NCI-H128 (cell line): Measurements from ENCODE around the gene MAMDC2.
"Not testable (repeated sequence)": the region's sequence is repeated elsewhere in the genome, so short reads cannot be mapped to it uniquely, and the experiment has no call there.

ENCODE experiments used
- DNase-seq: peaks from one replicate; lab custom pipeline; 2025; ENCODE audit not compliant: unreplicated experiment; lab: John Stamatoyannopoulos, UW

Gene MAMDC2

GRCh38 chr9:70170151-70170790 is 126.6 kb downstream of the MAMDC2 start:
- no peak for DNase-seq

DNA sequence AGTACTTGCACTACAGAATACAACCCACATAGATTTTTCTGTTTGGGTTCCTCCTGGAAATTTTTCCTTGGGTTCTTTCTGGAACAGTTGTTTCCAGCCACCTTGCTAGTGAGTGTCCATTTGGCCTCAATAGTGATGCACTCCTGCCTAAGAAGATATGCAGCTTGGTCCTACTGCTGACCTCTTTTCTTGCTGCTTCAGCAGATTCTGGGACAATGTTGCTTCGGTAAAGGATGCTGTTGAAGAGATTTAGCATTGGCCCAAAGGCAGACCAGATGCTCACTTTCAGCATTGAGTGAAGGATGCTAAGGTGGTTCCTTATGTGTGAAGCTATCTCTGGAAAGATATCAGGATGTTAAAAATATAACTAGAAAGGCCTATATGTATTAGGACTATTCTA is 128.9 kb downstream of the MAMDC2 start:
- DNase-seq: no peak

DNA sequence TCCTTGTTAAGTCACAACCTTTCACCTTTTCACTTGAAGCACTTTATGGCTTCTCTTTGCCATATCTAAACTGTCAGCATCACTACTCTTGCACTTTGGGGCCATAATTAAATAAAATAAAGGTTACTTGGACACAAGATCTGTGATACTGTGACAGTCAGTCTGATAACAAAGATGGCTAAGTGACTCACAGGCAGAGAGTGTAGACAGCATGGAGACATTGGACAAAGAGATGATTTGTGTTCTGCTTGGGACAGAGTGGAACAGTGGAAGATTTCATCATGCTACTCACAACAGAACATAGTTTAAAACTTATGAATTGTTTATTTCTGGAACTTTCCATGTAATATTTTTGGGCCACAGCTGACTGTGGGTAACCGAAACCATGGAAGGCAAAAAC is 133.5 kb downstream of the MAMDC2 start:
- DNase-seq: no peak

- DNase-seq: no peak
Observed at GRCh38 chr9:70192707-70193106, 149.1 kb downstream of the MAMDC2 start.

GRCh38 chr9:70195456-70195855 is 151.8 kb downstream of the MAMDC2 start:
- DNase-seq: no peak

DNA sequence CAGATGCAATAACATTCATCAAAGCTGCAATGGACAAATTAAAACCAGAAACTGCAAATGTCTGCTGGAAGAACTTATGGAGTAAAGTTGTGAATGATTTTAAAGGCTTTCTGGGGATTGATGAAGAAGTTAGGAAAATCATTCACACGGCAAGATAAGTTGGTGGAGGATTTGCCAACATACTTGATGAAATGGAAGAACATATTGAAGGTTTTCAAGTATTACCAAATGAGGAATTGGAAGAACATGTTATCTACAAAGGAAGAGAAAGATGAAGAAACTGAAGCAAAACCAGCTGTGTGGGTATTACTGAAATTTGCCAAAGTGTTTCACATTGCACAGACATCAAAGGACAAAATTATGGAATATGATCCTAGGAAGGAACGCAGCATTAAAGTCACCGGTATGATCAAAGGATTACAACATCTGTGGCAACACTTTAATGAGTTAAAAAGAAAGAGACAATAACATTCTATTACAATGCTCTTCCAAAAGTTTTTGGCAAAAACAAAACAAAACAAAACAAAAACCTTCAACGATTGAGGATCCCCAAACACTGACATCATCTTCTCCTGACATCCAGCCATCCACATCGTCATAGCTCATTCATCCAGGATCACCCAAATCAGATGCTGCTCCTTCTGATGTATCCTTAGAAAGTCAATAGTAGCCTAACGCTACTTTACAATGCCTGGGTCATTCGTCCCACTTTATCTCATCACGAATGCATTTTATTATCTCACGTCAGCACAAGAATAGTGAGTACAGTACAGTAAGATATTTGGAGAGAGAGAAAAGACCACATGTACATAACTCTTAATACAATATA is 153.8 kb downstream of the MAMDC2 start:
- no peak for DNase-seq

GRCh38 chr9:70204743-70205142 is 161.1 kb downstream of the MAMDC2 start:
- DNase-seq: not testable (repeated sequence)

GRCh38 chr9:70205366-70206020 is 161.8 kb downstream of the MAMDC2 start:
- DNase-seq: no peak

- no peak for DNase-seq
Observed at GRCh38 chr9:70217029-70217428, 173.4 kb downstream of the MAMDC2 start.

DNA sequence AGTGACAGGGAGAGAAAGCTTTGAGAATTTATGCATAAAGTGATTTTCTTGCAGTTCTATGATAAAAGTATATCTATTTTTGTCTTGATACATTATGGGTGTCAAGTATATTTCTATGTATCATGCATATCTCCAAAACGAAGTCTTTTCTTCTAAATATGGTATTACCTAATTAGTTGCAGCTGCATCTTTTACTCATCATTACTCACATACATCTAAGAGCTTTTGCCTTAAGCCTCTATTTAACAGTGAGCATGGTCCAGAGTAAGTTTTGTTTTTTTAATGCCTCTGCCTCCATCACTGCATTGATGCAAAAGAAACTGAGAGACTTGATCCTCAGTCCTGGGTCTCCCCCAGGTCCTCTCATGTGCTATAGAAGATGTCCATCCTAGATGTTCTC is 175.1 kb downstream of the MAMDC2 start:
- DNase-seq: no peak

- DNase-seq: no peak
Observed at GRCh38 chr9:70220216-70220615, 176.6 kb downstream of the MAMDC2 start.

- DNase-seq: no peak
Observed at GRCh38 chr9:70222354-70222753, 178.7 kb downstream of the MAMDC2 start.

DNA sequence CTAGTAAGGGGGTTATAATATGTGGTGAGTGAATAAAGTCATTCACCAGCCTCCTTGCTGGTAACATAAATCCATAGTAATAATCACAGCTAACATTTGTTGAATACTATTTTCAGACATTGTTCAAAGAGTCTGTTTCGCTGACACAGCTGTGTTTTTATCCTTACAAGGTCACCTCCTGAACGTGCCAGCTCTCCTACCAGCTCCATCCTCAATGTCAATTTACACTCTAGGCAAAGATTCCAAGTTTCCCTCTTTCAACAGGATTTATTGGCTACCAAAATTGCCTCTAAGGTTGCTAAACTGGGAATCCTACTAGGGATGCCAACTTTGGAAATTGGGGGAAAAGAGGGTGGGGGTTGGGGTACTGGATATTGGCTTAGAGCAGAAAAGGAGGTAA is 184.5 kb downstream of the MAMDC2 start:
- DNase-seq: no peak

GRCh38 chr9:70228611-70229010 is 185.0 kb downstream of the MAMDC2 start:
- DNase-seq: no peak

DNA sequence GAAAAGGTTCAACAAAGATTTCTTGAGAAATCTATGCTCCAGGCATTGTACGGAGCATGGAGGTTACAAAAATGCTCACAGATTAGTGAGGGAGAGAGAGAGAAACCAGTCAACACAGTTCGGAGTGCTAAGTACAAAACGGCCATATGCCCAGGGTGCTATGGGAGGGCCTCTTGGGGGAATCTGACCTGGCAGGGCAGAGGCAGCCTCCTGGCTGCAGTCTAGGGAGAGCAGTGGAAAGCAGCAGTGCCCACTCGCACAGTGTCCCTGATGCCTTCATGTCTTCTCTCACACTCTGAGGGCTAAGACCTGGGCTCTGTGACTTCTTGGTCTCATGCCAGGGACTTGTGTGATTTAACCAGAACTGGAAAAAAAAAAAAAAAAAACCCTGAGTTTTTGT is 185.4 kb downstream of the MAMDC2 start:
- DNase-seq: no peak

- no peak for DNase-seq
Observed at GRCh38 chr9:70229579-70229978, 185.9 kb downstream of the MAMDC2 start.

DNA sequence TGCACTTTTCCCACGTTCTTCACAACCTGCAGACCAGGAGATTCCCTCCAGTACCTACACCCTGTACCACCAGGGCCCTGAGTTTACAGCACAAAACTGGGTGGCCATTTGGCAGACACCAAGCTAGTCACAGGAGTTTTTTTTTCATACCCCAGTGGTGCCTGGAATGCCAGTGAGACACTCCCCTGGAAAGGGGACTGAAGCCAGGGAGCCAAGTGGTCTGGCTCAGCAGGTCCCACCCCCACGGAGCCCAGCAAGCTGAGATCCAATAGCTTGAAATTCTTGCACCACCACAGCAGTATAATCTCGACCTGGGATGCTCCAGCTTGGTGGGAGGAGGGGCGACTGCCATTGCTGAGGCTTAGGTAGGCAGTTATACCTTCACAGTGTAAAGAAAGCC is 188.8 kb downstream of the MAMDC2 start:
- DNase-seq: no peak

DNA sequence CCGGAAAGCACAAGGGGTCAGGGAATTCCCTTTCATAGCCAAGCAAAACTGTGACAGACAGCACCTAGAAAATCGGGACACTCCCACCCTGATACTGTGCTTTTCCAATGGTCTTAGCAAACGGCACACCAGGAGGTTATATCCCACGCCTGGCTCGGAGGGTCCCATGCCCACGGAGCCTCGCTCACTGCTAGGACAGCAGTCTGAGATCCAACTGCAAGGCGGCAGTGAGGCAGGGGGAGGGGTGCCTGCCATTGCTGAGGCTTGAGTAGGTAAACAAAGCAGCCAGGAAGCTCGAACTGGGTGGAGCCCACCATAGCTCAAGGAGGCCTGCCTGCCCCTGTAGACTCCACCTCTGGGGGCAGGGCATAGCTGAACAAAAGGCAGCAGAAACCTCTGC is 190.6 kb downstream of the MAMDC2 start:
- DNase-seq: not testable (repeated sequence)

DNA sequence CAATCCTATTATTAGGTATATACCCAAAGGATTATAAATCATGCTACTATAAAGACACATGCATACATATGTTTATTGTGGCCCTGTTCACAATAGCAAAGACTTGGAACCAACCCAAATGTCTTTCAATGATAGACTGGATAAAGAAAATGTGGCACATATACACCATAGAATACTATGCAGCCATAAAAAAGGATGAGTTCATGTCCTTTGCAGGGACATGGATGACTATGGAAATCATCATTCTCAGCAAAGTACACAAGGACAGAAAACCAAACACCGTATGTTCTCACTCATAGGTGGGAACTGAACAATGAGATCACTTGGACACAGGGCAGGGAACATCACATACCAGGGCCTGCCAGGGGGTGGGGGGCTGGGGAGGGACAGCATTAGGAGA is 202.3 kb downstream of the MAMDC2 start:
- DNase-seq: not testable (repeated sequence)

GRCh38 chr9:70250221-70250620 is 206.6 kb downstream of the MAMDC2 start:
- DNase-seq: no peak

GRCh38 chr9:70255486-70255885 is 211.8 kb downstream of the MAMDC2 start:
- DNase-seq: no peak

GRCh38 chr9:70256123-70256551 is 212.5 kb downstream of the MAMDC2 start:
- DNase-seq: no peak
